ENCODE measurements around the gene NKTR. TPM values are rescaled to one million over a fixed set of nuclear protein-coding genes. Genes with fewer than 3 reads are reported as not detected.
A peak's percentile ranks its signal among the peaks of the same experiment; 100 is the strongest.

Gene NKTR
- total and polyA plus RNA-seq, 2 experiments from 2014 or later = 50.5 to 75.3 TPM

- Histone ChIP-seq H3K27ac (no peak overlapping the region), H3K36me3 (peaks cover 86% of the 10 kb centered on the region), H3K27me3 (no peaks in the 10 kb centered on the region), H3K4me1 (ENCODE audit: low read depth) (no peaks in the 10 kb centered on the region), H3K4me3 (no peak overlapping the region), H3K9me3 (ENCODE audit: low read depth) (no peaks in the 10 kb centered on the region)
- TF ChIP-seq CTCF (IDR thresholded peaks at IDR 0.05; ENCODE audit: low read depth, low read length) = peak; percentile 28
- peak in 1 of 2 donors; percentile 45 for DNase-seq (ENCODE audit: low read depth in 1 of 2, low spot score in 1 of 2)
Measured at GRCh38 chr3:42635111-42635510, 34.6 kb downstream of the NKTR start.

- H3K36me3 ChIP-seq = peaks cover 85% of the 10 kb centered on the region
Measured at GRCh38 chr3:42637001-42637400, 36.5 kb downstream of the NKTR start.

GRCh38 chr3:42638339-42638842 lies 37.9 kb downstream of the NKTR start:
- no peak for DNase-seq (ENCODE audit: low read depth in 1 of 2, low spot score in 1 of 2)
- no peak for TF ChIP-seq CTCF (IDR thresholded peaks at IDR 0.05; ENCODE audit: low read depth, low read length)

More at GRCh38 chr3:42637001-42637400, 36.5 kb downstream of the NKTR start:
- H3K9me3 ChIP-seq (ENCODE audit: low read depth) = no peaks in the 10 kb centered on the region
- no peak for TF ChIP-seq CTCF (IDR thresholded peaks at IDR 0.05; ENCODE audit: low read depth, low read length)
- no peaks in the 10 kb centered on the region for H3K4me1 ChIP-seq (ENCODE audit: low read depth)
- H3K27me3 ChIP-seq = no peaks in the 10 kb centered on the region
- no peak overlapping the region for H3K4me3 ChIP-seq
- no peak for DNase-seq (ENCODE audit: low read depth in 1 of 2, low spot score in 1 of 2)
- no peak overlapping the region for H3K27ac ChIP-seq

GRCh38 chr3:42639192-42639591 lies 38.7 kb downstream of the NKTR start:
- H3K27me3 ChIP-seq = no peaks in the 10 kb centered on the region
- DNase-seq (ENCODE audit: low read depth in 1 of 2, low spot score in 1 of 2) = no peak
- no peaks in the 10 kb centered on the region for H3K4me1 ChIP-seq (ENCODE audit: low read depth)
- no peaks in the 10 kb centered on the region for H3K9me3 ChIP-seq (ENCODE audit: low read depth)
- H3K36me3 ChIP-seq = peaks cover 85% of the 10 kb centered on the region
- no peak overlapping the region for H3K4me3 ChIP-seq
- H3K27ac ChIP-seq = no peak overlapping the region
- TF ChIP-seq CTCF (IDR thresholded peaks at IDR 0.05; ENCODE audit: low read depth, low read length) = no peak

More at GRCh38 chr3:42638339-42638842, 37.9 kb downstream of the NKTR start:
- H3K36me3 ChIP-seq = peaks cover 85% of the 10 kb centered on the region
- no peaks in the 10 kb centered on the region for H3K9me3 ChIP-seq (ENCODE audit: low read depth)
- H3K4me1 ChIP-seq (ENCODE audit: low read depth) = no peaks in the 10 kb centered on the region
- no peak overlapping the region for H3K27ac ChIP-seq
- H3K4me3 ChIP-seq = no peak overlapping the region
- no peaks in the 10 kb centered on the region for H3K27me3 ChIP-seq

GRCh38 chr3:42640129-42640528 lies 39.6 kb downstream of the NKTR start:
- Histone ChIP-seq H3K9me3 (ENCODE audit: low read depth) (no peaks in the 10 kb centered on the region), H3K4me1 (ENCODE audit: low read depth) (no peaks in the 10 kb centered on the region), H3K27me3 (no peaks in the 10 kb centered on the region), H3K36me3 (peaks cover 83% of the 10 kb centered on the region), H3K27ac (no peak overlapping the region), H3K4me3 (no peak overlapping the region)
- TF ChIP-seq CTCF (IDR thresholded peaks at IDR 0.05; ENCODE audit: low read depth, low read length) = no peak
- no peak for DNase-seq (ENCODE audit: low read depth in 1 of 2, low spot score in 1 of 2)

Data from cardiac muscle cell (in vitro differentiated cells and primary cell).